ENCODE data around the gene COLEC12. TPM values are rescaled to one million over a fixed set of nuclear protein-coding genes. Genes with fewer than 3 reads are reported as not detected.

The COLEC12 gene
- 2.0 and 3.3 TPM in 2 replicates for total RNA-seq

- DNase-seq (ENCODE audit: low read depth): no peak
- peak within 1 kb of the TSS; percentile 42 for H3K4me3 ChIP-seq (ENCODE audit: low read depth, low read length)
- TF ChIP-seq CTCF (conservative IDR thresholded peaks at IDR 0.05; ENCODE audit: low read depth, low read length): no peak
These were observed at the start of gene COLEC12 for GRCh38 chr18:500632-501405. Gene COLEC12, minus strand, starts transcription at chr18:500701. Its CDS starts 187 bp downstream, at chr18:500514.

- DNase-seq (ENCODE audit: low read depth): no peak
- no peak overlapping the region for H3K4me3 ChIP-seq (ENCODE audit: low read depth, low read length)
- no peak for TF ChIP-seq CTCF (conservative IDR thresholded peaks at IDR 0.05; ENCODE audit: low read depth, low read length)
These were observed 49.5 kb upstream of the COLEC12 start for GRCh38 chr18:549967-550366.

GRCh38 chr18:543447-544078, 43.1 kb upstream of the COLEC12 start:
- no peak overlapping the region for H3K4me3 ChIP-seq (ENCODE audit: low read depth, low read length)
- no peak for TF ChIP-seq CTCF (conservative IDR thresholded peaks at IDR 0.05; ENCODE audit: low read depth, low read length)
- no peak for DNase-seq (ENCODE audit: low read depth)

GRCh38 chr18:533995-534601, 33.6 kb upstream of the COLEC12 start:
- H3K4me3 ChIP-seq (ENCODE audit: low read depth, low read length): no peak overlapping the region
- DNase-seq (ENCODE audit: low read depth): no peak
- TF ChIP-seq CTCF (conservative IDR thresholded peaks at IDR 0.05; ENCODE audit: low read depth, low read length): no peak

GRCh38 chr18:532632-533031, 32.1 kb upstream of the COLEC12 start:
- no peak for DNase-seq (ENCODE audit: low read depth)
- H3K4me3 ChIP-seq (ENCODE audit: low read depth, low read length): no peak overlapping the region
- no peak for TF ChIP-seq CTCF (conservative IDR thresholded peaks at IDR 0.05; ENCODE audit: low read depth, low read length)

GRCh38 chr18:532018-532417, 31.5 kb upstream of the COLEC12 start:
- TF ChIP-seq CTCF (conservative IDR thresholded peaks at IDR 0.05; ENCODE audit: low read depth, low read length): no peak
- no peak overlapping the region for H3K4me3 ChIP-seq (ENCODE audit: low read depth, low read length)
- DNase-seq (ENCODE audit: low read depth): no peak
